HG03108 (cell line): ENCODE measurements around the gene ADAMTS17.

Source experiments
- ATAC-seq: cut with Tn5 transposase; IDR thresholded peaks from one replicate; pipeline ENCODE4 v1.9.1; 2021; ENCODE audit warnings: moderate library complexity; ENCODE audit not compliant: unreplicated experiment

Gene ADAMTS17

DNA sequence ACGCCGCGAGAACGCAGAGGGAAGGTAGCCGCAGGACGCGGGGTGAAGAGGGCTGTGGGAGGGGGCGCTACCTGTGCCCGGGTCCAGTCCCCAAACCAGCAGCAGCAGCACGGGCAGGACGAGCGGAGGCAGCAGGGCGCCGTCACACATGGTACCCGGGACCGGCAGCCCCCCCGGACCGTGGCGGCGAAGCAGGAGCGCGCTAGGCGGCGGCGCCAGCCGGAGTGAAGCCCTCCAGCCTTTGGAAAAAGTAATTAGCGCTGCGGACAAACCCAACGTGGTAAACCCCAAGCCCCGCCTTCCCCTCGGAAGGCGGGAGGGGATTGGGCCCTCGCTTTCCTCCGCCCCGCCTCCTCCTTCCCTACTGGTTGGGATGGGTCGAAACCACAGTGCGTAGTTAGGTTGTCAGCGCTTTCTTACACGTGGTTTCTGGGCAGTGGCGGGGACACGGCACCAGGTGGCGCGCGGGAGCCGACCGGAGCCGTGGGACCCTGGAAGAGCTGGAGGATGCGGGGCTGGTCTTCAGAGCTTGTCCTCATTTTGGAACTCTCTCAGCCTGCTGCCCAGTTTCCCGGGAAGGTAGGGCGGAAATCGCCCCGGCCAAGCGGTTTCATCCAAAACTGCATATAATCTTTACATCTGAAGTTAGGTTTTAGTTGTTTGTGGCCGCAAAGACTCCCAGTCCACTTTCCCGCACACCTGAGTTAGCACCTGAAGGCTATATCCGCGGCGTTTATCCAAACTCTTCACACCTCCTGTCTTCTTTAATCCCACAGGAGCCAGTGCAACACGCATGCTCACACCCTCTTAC is at the start of gene ADAMTS17:
Gene ADAMTS17 (minus strand): TSS at position 226 of the 811 bp plus-strand sequence. CDS start 76 bp downstream, at position 150.
- ATAC-seq = peak; percentile 91

DNA sequence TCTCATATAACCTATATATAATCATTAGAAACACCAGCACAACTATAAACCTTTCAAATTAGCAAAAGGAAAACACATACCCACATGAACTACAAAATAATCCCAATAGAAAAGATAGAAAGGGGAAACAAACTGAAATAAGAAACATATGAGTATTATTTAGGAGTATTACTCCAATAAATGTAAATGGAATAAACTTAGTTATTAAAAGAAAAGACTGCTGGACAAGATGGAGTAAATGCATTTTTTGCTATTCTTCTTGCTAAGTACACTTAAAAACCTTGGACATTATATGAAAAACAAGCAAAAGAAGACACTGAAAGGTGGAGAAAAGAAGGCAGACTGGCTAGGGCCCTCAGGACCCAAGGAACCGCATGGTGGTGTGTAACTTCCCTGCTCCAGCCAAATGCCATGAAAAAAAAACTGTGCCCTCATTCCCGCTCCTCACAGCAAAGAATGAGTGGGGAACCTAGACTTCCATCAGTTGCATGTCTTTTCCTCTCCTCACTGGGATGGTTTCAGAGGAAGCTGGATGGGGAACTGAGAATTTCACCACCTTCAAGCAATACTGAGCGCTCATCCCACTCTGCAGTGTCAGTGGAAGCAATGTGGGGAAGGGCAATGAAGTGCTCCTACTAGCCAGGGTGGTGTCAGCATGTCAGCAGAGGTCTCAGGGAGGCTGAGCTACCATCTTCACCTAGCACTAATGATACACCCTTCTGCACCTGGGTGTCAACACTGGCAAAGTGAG is 43.7 kb upstream of the ADAMTS17 start:
- no peak for ATAC-seq

- no peak for ATAC-seq
Observed at GRCh38 chr15:100384108-100384410, 42.3 kb upstream of the ADAMTS17 start.

GRCh38 chr15:100383302-100384107 is 41.7 kb upstream of the ADAMTS17 start:
- ATAC-seq = no peak

DNA sequence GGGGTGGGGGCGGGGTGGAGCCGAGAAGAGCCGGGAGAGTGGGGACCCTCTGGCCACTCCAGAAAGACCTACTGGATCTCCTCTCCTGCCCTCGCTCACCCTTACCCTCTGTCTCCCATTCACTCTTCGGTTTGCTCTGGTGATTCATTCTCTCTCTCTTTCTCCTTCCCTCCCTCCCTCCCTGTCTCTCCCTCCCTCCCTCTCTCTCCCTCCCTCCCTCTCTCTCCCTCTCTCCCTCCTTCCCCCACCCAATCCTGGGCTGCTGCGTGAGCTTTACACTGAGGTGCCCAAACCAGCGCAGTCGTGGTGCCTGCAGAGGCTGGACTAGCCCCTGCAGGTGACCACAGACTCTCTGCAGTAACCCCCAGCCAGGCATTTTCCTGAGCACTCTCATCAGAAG is 32.2 kb upstream of the ADAMTS17 start:
- no peak for ATAC-seq

DNA sequence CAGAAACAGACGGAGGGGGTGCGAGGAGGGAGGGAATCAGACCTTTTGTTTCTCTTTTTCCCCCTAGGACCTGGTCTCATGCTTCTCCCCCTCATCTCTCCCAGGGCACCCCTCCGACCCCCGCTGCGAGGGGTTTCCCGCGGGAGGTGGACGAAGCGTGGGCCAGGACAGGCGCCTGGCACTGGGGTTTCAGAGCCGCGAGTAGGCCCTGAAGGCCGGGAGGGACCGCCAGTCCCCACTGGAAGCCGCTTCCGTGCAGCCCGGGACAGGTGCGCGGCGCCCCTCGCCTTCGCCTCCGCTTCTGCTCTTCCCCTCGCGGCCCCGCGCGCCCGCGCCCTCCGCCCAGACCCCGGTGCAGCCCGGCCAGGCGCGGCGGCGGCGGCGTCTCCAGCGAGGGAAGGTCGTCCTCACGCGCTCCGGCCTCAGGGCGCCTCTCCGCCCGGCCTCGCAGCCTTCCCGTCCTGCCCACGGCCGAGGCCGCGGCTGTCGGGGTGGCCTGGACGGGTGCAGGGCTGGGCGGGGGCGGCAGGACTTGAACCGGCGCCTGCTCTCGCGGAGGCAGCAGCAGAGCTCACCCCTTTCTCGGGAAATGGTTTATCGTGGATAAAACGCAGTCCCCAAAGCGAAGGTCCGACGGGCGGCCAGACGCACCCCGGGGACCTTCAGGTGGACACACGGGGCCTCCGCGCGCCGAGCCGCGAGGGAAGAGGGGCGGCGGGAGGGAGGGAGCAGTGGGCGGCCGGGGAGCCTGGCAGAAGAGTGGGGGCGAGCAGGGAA is 31.5 kb upstream of the ADAMTS17 start:
- ATAC-seq = no peak

DNA sequence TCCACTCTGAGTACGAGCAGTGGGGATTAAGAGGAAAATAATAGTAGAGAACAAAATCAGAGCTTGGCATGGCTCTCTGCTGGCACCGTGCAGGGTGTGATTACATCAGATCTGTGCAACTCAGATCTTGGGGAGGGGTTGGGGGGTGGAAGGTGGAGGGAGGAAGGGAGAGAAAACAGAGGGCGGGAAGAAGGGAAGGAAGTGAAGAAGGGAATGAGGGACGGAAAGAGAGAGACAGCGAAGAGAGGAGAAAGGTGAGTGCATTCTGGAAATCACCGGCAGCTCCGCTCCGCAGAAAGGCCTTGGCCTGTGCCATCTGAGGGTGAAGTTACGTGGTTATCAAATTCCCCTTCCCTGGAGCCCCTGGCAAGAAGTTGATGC is 31.0 kb upstream of the ADAMTS17 start:
- no peak for ATAC-seq

DNA sequence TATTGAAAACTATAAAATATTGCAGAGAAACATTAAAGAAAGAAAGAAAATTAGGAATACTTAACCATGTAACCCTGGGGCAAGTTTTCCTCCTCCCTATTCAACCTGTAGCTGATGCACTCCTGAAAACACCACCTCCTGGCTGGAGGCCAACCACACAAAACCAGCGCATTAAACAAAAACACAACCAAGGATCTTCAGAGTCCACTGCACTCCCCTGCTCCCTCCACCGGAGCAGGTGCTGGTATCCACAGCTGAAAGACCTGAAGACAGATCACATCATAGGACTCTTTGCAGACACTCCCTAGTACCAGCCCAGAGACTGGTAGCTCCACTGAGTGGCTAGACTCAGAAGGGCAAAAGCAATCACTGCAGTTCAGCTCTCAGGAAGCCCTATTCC is 13.6 kb upstream of the ADAMTS17 start:
- no peak for ATAC-seq

DNA sequence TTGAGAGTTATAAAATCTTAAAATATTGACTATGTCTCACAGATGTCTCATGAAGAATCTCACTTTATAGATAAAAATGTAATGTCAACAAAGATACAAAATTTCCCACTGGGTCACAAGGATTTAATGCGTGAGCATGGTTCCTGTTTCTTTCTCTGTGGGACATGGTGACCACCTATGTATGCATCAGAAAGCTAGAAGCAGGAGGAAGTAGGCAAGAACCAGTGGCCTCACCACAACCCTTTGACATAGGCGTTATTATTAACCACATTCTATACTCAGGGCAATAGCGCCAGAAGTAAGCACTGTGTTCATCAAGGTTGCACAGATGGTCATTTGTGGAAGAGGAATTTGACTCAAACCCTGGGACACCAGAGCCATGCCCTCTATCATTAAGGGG is 11.7 kb upstream of the ADAMTS17 start:
- no peak for ATAC-seq

- no peak for ATAC-seq
Observed at GRCh38 chr15:100350434-100351226, 8.9 kb upstream of the ADAMTS17 start.

- peak; percentile 80 for ATAC-seq
Observed at GRCh38 chr15:100349696-100350433, 8.1 kb upstream of the ADAMTS17 start.

DNA sequence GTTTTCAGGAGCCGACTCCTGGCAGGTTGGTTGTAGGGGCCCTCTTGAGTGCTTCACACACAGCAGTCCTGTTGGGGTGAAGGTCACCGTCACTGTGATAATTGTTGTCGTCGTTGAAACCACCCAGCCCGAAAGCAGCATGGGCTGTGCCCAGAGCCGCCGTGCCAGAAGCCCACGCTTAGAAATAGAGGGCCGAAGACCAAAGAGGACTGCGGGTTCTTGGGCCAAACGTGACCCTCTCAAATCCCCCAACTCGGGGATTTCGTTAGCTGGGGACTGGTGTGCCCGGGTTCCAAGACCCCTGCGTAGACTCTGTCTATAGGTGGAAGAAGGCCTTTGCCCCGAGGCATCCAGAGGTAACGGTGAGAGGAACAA is 7.5 kb upstream of the ADAMTS17 start:
- no peak for ATAC-seq

DNA sequence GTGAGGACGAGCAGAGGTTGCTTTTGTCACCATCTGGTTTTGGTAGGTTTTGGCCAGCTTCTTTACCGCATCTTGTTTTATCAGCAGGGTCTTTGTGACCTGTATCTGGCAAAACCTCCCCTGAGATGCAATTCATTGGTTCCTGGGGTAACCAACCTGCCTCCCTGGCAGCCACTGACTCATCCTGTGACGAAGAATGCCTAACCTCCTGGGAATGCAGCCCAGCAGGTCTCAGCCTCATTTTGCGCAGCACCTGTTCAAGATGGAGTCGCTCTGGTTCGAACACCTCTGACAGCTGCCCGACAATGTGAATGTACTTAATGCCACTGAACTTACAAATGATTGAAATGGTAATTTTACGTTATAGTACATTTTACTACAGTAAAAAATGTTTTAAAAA is 6.8 kb upstream of the ADAMTS17 start:
- no peak for ATAC-seq

GRCh38 chr15:100346866-100347512 is 5.2 kb upstream of the ADAMTS17 start:
- ATAC-seq = no peak

DNA sequence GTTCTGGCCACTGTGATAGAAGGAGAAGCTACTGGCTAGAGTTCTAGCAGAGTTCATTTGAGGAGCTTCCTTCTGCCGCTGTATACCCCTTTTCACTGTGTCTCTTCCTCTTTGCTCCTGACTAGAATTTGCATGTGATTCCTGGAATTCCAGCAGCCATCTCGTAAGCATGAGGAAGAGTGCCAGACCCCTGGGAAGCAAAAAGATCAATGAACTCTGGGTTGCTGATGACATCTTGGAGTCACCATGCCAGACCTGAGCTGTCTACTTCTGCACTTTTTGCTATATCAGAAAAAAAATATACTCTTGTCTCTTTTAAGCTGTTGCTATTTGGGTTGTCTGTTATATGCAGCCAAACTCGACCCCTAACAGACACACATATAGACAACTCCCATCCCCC is 3.7 kb upstream of the ADAMTS17 start:
- ATAC-seq = no peak

- no peak for ATAC-seq
Observed at GRCh38 chr15:100343251-100343650, 1.5 kb upstream of the ADAMTS17 start.

DNA sequence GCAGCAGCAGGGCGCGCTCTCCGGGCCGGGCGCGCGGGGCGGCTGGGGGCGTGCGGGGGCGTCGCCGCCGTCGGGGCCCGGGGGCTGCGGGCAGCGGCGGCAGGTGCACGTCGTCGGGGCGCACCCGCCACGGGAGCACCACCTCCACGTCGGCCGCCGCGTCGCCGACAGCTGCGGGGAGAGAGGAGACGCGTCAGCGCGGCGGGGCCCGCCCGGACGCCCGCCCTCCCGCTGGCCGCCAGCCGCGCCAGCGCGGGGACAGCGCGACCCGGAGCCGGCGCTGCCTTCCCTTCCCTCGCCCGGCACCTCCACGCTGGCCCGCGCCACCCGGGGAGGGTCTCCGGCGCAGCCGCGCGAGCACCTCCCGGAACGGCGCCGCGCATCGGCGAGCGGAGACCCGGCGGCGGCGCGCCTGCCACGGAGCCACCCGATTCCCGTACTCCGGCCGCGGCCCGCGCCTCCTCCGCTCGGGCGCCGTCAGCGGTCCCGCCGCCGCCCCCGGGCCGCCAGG is 481 bp downstream of the ADAMTS17 start:
- ATAC-seq = no peak

GRCh38 chr15:100340721-100341238 is 995 bp downstream of the ADAMTS17 start:
- no peak for ATAC-seq

GRCh38 chr15:100339999-100340398 is 1.8 kb downstream of the ADAMTS17 start:
- no peak for ATAC-seq
